GM12878 (cell line): Measurements from ENCODE around the gene MST1. TPM values are rescaled to one million over a fixed set of nuclear protein-coding genes. Genes with fewer than 3 reads are reported as not detected.

Source experiments
- ATAC-seq: fragments of 200-7000 bp; cut with Tn5 transposase; 3 replicates; pipeline ENCODE4 v1.9.1; 2020; ENCODE audit warnings: mild to moderate bottlenecking, moderate library complexity
- BruUV-seq: library from RNA; stranded (reverse); fragments of 400-500 nt; replicated peaks from 2 replicates; lab custom pipeline; 2021; lab: Mats Ljungman, UMichigan
- CTCF ChIA-PET: fragments of 300-600 bp; sonication (Branson Sonifier 250); formaldehyde crosslinking; extraction: SDS; loops from one replicate; lab custom pipeline; 2021; ENCODE audit warnings: inconsistent platforms; lab: Yijun Ruan, JAX
- POLR2A ChIA-PET: fragments of 350-600 bp; formaldehyde crosslinking; extraction: SDS; loops from one replicate; lab custom pipeline; 2021; ENCODE audit warnings: inconsistent platforms; lab: Charles Lee
- RAD21 ChIA-PET: fragments of 300-600 bp; sonication (Branson Sonifier 250); formaldehyde crosslinking; loops from one replicate; lab custom pipeline; 2023; ENCODE audit warnings: antibody characterized with exemption; ENCODE audit not compliant: unreplicated experiment; lab: Charles Lee
- SMC1A ChIA-PET: fragments of 300-600 bp; sonication (Branson Sonifier 250); formaldehyde crosslinking; loops from one replicate; lab custom pipeline; 2023; ENCODE audit not compliant: unreplicated experiment, uncharacterized antibody; lab: Charles Lee
- DNase-seq: peaks from one replicate; pipeline ENCODE4 v3.0.0-alpha.2; 2011; ENCODE audit warnings: low read depth, low spot score
- FAIRE-seq: peaks from 3 replicates; lab custom pipeline; 2011; peaks lifted over from hg19 to GRCh38; lab: Jason Lieb, UNC
- H2AFZ ChIP-seq: 2 replicates; pipeline ENCODE4 v1.6.0; 2011; ENCODE audit warnings: low read depth, low read length, control low read depth; ENCODE audit not compliant: control insufficient read depth
- H3K27ac ChIP-seq: 2 replicates; pipeline ENCODE4 v1.5.1; 2011; ENCODE audit warnings: control low read depth; ENCODE audit not compliant: control insufficient read depth, insufficient read depth
- H3K27me3 ChIP-seq, 2 experiments: replicated peaks in 1 of 2; 2 replicates each; pipeline versions ENCODE4 v1.6.0 to v1.6.1; 2011; ENCODE audit warnings: low read length in 1 of 2; ENCODE audit not compliant: control insufficient read depth in 2 of 2, insufficient read depth in 2 of 2
- H3K36me3 ChIP-seq, 2 experiments: 2 replicates each; pipeline ENCODE4 v1.5.1; 2011; ENCODE audit warnings: low read length in 1 of 2; ENCODE audit not compliant: control insufficient read depth in 2 of 2, insufficient read depth in 2 of 2
- H3K4me1 ChIP-seq: 2 replicates; pipeline ENCODE4 v1.6.1; 2011; ENCODE audit warnings: mild to moderate bottlenecking, low read length, moderate library complexity, mixed read lengths; ENCODE audit not compliant: control insufficient read depth, insufficient read depth
- H3K4me2 ChIP-seq: 2 replicates; pipeline ENCODE4 v1.6.0; 2011; ENCODE audit warnings: control low read depth; ENCODE audit not compliant: control insufficient read depth, insufficient read depth
- H3K4me3 ChIP-seq: fragments of 200-600 bp; sonication (generic); 2 replicates; pipeline ENCODE4 v1.5.1; 2016
- H3K79me2 ChIP-seq: 2 replicates; pipeline ENCODE4 v1.6.0; 2011; ENCODE audit warnings: low read length; ENCODE audit not compliant: control insufficient read depth, insufficient read depth
- H3K9ac ChIP-seq: 2 replicates; pipeline ENCODE4 v1.8.0; 2011; ENCODE audit warnings: low read length, control low read depth, mixed read lengths; ENCODE audit not compliant: control insufficient read depth, insufficient read depth
- H3K9me3 ChIP-seq: replicated peaks from 3 replicates; pipeline ENCODE4 v1.5.1; 2011; ENCODE audit warnings: mild to moderate bottlenecking, low read length; ENCODE audit not compliant: control insufficient read depth, insufficient read depth
- H4K20me1 ChIP-seq: 2 replicates; pipeline ENCODE4 v1.6.0; 2011; ENCODE audit not compliant: control insufficient read depth, insufficient read depth
- ATF2 ChIP-seq: IDR thresholded peaks from 2 replicates; pipeline ENCODE4 v1.6.1; 2012; ENCODE audit warnings: low read length, inconsistent platforms
- BACH1 ChIP-seq: fragments of 450-650 bp; IDR thresholded peaks from 2 replicates; pipeline ENCODE4 v1.6.1; 2017; ENCODE audit warnings: mild to moderate bottlenecking, borderline replicate concordance
- CHD4 ChIP-seq: fragments of 200-600 bp; sonication (generic); IDR thresholded peaks from 2 replicates; pipeline ENCODE4 v1.6.1; 2016; ENCODE audit warnings: mild to moderate bottlenecking
- CTCF ChIP-seq, 3 experiments: IDR thresholded peaks in 2 of 3; conservative IDR thresholded peaks in 1 of 3; 2 replicates each; pipeline ENCODE4 v1.5.1; 2011; ENCODE audit warnings: low read depth in 3 of 3, low read length in 3 of 3, mild to moderate bottlenecking in 3 of 3, control low read depth in 2 of 3, moderate library complexity in 2 of 3, inconsistent platforms in 1 of 3, mixed read lengths in 1 of 3; ENCODE audit not compliant: control insufficient read depth in 2 of 3, insufficient read depth in 1 of 3; ENCODE audit errors: extremely low read depth in 1 of 3
- ETV6 ChIP-seq, 2 experiments: fragments of 450-650 bp in 1 of 2; IDR thresholded peaks in 1 of 2; conservative IDR thresholded peaks in 1 of 2; 2 replicates each; pipeline ENCODE4 v1.6.1; 2014; ENCODE audit warnings: antibody characterized with exemption in 1 of 2, borderline replicate concordance in 1 of 2, low read depth in 1 of 2, mild to moderate bottlenecking in 1 of 2, moderate library complexity in 1 of 2
- FOS ChIP-seq: IDR thresholded peaks from 3 replicates; pipeline ENCODE4 v1.6.1; 2011; ENCODE audit warnings: borderline replicate concordance; ENCODE audit not compliant: insufficient read length; ENCODE audit errors: extremely low read depth
- GATAD2B ChIP-seq: fragments of 450-650 bp; conservative IDR thresholded peaks from 2 replicates; pipeline ENCODE4 v1.6.1; 2017; ENCODE audit warnings: low read depth, mild to moderate bottlenecking, moderate library complexity
- HDAC2 ChIP-seq: fragments of 200-600 bp; sonication (generic); IDR thresholded peaks from 2 replicates; pipeline ENCODE4 v1.6.1; 2017
- JUNB ChIP-seq: IDR thresholded peaks from 2 replicates; pipeline ENCODE4 v1.6.1; 2016; ENCODE audit warnings: antibody characterized with exemption, mild to moderate bottlenecking
- MYC ChIP-seq: IDR thresholded peaks from 2 replicates; pipeline ENCODE4 v1.6.1; 2011; ENCODE audit warnings: mild to moderate bottlenecking, low read length, moderate library complexity, inconsistent platforms; ENCODE audit not compliant: insufficient read depth, insufficient replicate concordance, insufficient read length, severe bottlenecking
- NFYA ChIP-seq: IDR thresholded peaks from 2 replicates; pipeline ENCODE4 v1.6.1; 2011; ENCODE audit warnings: low read depth, mild to moderate bottlenecking, low read length, improper control_type of control experiment, borderline replicate concordance
- NR2C1 ChIP-seq: fragments of 450-650 bp; IDR thresholded peaks from 2 replicates; pipeline ENCODE4 v1.6.1; 2017; ENCODE audit warnings: antibody characterized with exemption, mild to moderate bottlenecking, moderate library complexity
- NRF1 ChIP-seq: conservative IDR thresholded peaks from 2 replicates; pipeline ENCODE4 v1.6.1; 2011; ENCODE audit warnings: mild to moderate bottlenecking, low read depth, low read length, improper control_type of control experiment
- POLR2A ChIP-seq: IDR thresholded peaks from 2 replicates; pipeline ENCODE4 v1.6.1; 2011; ENCODE audit warnings: low read depth, mild to moderate bottlenecking, low read length
- SP1 ChIP-seq: IDR thresholded peaks from one replicate; pipeline ENCODE4 v1.6.1; 2011; ENCODE audit warnings: low read depth, low read length
- ZNF24 ChIP-seq: fragments of 450-650 bp; IDR thresholded peaks from 2 replicates; pipeline ENCODE4 v1.6.1; 2017; ENCODE audit warnings: antibody characterized with exemption, mild to moderate bottlenecking
- ZNF687 ChIP-seq: fragments of 450-650 bp; IDR thresholded peaks from 2 replicates; pipeline ENCODE4 v1.6.1; 2017; ENCODE audit warnings: mild to moderate bottlenecking, moderate library complexity
- ZZZ3 ChIP-seq: IDR thresholded peaks from 2 replicates; pipeline ENCODE4 v1.6.1; 2011; ENCODE audit warnings: low read depth; ENCODE audit not compliant: control insufficient read depth, insufficient read length
- WGBS: methylation state at CpG from one replicate; pipeline ENCODE4 v1.1.6; 2016; ENCODE audit warnings: low lambda C conversion rate; ENCODE audit not compliant: insufficient replicate concordance, insufficient coverage; ENCODE audit errors: missing lambda C conversion rate; 5-methylcytosine and 5-hydroxymethylcytosine counted together
- in situ Hi-C: fragments of 300-500 bp; cut with MboI; formaldehyde crosslinking; loops from 9 replicates; pipeline ENCODE4 v1.14.3; 2018; ENCODE audit warnings: mixed read lengths
- intact Hi-C: fragments of 100-400 bp; cut with micrococcal nuclease; formaldehyde crosslinking; loops from one replicate; pipeline ENCODE4 v1.14.2; 2022; ENCODE audit not compliant: unreplicated experiment
- polyA plus RNA-seq, 11 experiments: library from polyadenylated mRNA; depleted of rRNA in 4 of 11; unstranded in 6 of 11; stranded (reverse) in 5 of 11; fragments of >200 nt; fragmentation: Nextera tagmentation in 4 of 11; fragmentation: Illumina TruSeq in 1 of 11; extraction: Ambion mirVana in 4 of 11; extraction: Trizol in 1 of 11; gene quantifications; 1 replicate in 1 of 11; 2 replicates in 10 of 11; pipeline versions ENCODE4 v1.2.1 to v1.2.3, GENCODE V29; 2011 to 2016; ENCODE audit warnings: inconsistent platforms in 2 of 11, missing spikeins in 2 of 11, low read depth in 1 of 11
- total RNA-seq, 4 experiments: library from RNA; depleted of rRNA in 3 of 4; stranded (reverse); fragments of >200 nt in 3 of 4; fragmentation: Illumina TruSeq in 1 of 4; extraction: Trizol in 1 of 4; gene quantifications; 2 replicates each; pipeline versions ENCODE4 v1.2.1 to v1.2.3, GENCODE V29; 2013 to 2021

The MST1 gene
- total and polyA plus RNA-seq, 10 of the 15 experiments (the other 5 are each of a cell fraction or from before 2014, with no cell fraction given), result 1.2 to 25.5 (median 4.1) TPM

- TF ChIP-seq MYC, result no peak
- TF ChIP-seq GATAD2B, result no peak
- no peak for TF ChIP-seq CTCF (IDR thresholded peaks at IDR 0.05 in 2 of 3, conservative IDR thresholded peaks at IDR 0.05 in 1 of 3; ENCODE audit: control insufficient read depth in 2 of 3, extremely low read depth in 1 of 3, insufficient read depth in 1 of 3, low read depth in 3 of 3, low read length in 3 of 3)
- TF ChIP-seq FOS, result no peak
Measured at GRCh38 chr3:49733551-49733950, 44.3 kb upstream of the MST1 start (continued).

GRCh38 chr3:49732597-49732996 lies 43.3 kb upstream of the MST1 start:
- RAD21 ChIA-PET, result no interaction called here
- in situ Hi-C loops, result no loop called here
- intact Hi-C loops, result no loop called here
- ATAC-seq (no peak), FAIRE-seq (no peak), DNase-seq (no peak)
- Histone ChIP-seq H3K4me2 (no peak overlapping the region), H3K9ac (no peak overlapping the region), H3K9me3 (no peaks in the 10 kb centered on the region), H2AFZ (no peak overlapping the region), H3K4me3 (no peak overlapping the region), H4K20me1 (no peaks in the 10 kb centered on the region), H3K4me1 (no peaks in the 10 kb centered on the region), H3K36me3 (peaks cover 9 to 10% of the 10 kb centered on the region in 2 experiments; a peak in 3 of 4 replicates), H3K27me3 (no peaks in the 10 kb centered on the region), H3K79me2 (no peaks in the 10 kb centered on the region), H3K27ac (no peak overlapping the region)
- SMC1A ChIA-PET, result no interaction called here
- CTCF ChIA-PET, result no interaction called here
- WGBS, result 85% methylated on average over 11 of the region's 11 CpGs
- BruUV-seq, result no TSS peak
- POLR2A ChIA-PET, result no interaction called here
- TF ChIP-seq ZZZ3 (no peak), SP1 (no peak), CHD4 (no peak), BACH1 (no peak), ZNF687 (no peak), JUNB (no peak), NFYA (no peak), HDAC2 (no peak), NRF1 (no peak), NR2C1 (no peak), POLR2A (no peak), ATF2 (no peak), ZNF24 (no peak), ETV6 (conservative IDR thresholded peaks at IDR 0.05 in 1 of 2, IDR thresholded peaks at IDR 0.05 in 1 of 2; ENCODE audit: borderline replicate concordance in 1 of 2, low read depth in 1 of 2) (no peak)
